ENCODE data around the gene TTC5.
"Not testable (repeated sequence)": the region's sequence is repeated elsewhere in the genome, so short reads cannot be mapped to it uniquely, and the experiment has no call there.

Gene TTC5

GRCh38 chr14:20302042-20302755, 3.6 kb downstream of the TTC5 start:
- no peak for FAIRE-seq
- peak; percentile 15 for DNase-seq (ENCODE audit: low spot score)

- DNase-seq (ENCODE audit: low spot score): peak; percentile 69
- FAIRE-seq: peak; percentile 73
These were observed 10.7 kb downstream of the TTC5 start for GRCh38 chr14:20295067-20295466.

- FAIRE-seq: no peak
These were observed 11.1 kb downstream of the TTC5 start for GRCh38 chr14:20294636-20295035.

GRCh38 chr14:20281998-20282397, 23.8 kb downstream of the TTC5 start:
- FAIRE-seq; DNase-seq (ENCODE audit: low spot score): not testable (repeated sequence)

More at GRCh38 chr14:20294636-20295035, 11.1 kb downstream of the TTC5 start:
- peak; percentile 4 for DNase-seq (ENCODE audit: low spot score)

GRCh38 chr14:20280265-20280664, 25.5 kb downstream of the TTC5 start:
- not testable (repeated sequence) for FAIRE-seq

GRCh38 chr14:20278414-20278813, 27.3 kb downstream of the TTC5 start:
- FAIRE-seq (no peak), DNase-seq (ENCODE audit: low spot score) (no peak)

More at GRCh38 chr14:20280265-20280664, 25.5 kb downstream of the TTC5 start:
- not testable (repeated sequence) for DNase-seq (ENCODE audit: low spot score)

- DNase-seq (ENCODE audit: low spot score) (no peak), FAIRE-seq (no peak)
These were observed 28.3 kb downstream of the TTC5 start for GRCh38 chr14:20277409-20277808.

- no peak for FAIRE-seq
- DNase-seq (ENCODE audit: low spot score): no peak
These were observed 31.7 kb downstream of the TTC5 start for GRCh38 chr14:20274062-20274461.

- not testable (repeated sequence) for DNase-seq (ENCODE audit: low spot score); FAIRE-seq
These were observed 41.4 kb downstream of the TTC5 start for GRCh38 chr14:20264361-20264760.

GRCh38 chr14:20262642-20263128, 43.1 kb downstream of the TTC5 start:
- DNase-seq (ENCODE audit: low spot score): peak; percentile 32
- FAIRE-seq: no peak

- peak; percentile 5 for DNase-seq (ENCODE audit: low spot score)
- FAIRE-seq: no peak
These were observed 58.0 kb downstream of the TTC5 start for GRCh38 chr14:20247646-20248246.

Data from RCC 7860 (cell line).